SJSA1 (cell line): ENCODE results near the gene XCR1. TPM values are rescaled to one million over a fixed set of nuclear protein-coding genes. Genes with fewer than 3 reads are reported as not detected.

Source experiments
- DNase-seq, 2 experiments: peaks; one replicate each; pipeline ENCODE4 v3.0.0-alpha.2; 2015 to 2020; ENCODE audit warnings: low spot score in 2 of 2, low read depth in 1 of 2
- H3K27ac ChIP-seq: fragments of 250-450 bp; sonication (Bioruptor Pico); 2 replicates; pipeline ENCODE4 v1.5.1; 2020; ENCODE audit warnings: mild to moderate bottlenecking, moderate library complexity
- H3K27me3 ChIP-seq: fragments of 250-450 bp; sonication (Bioruptor Pico); replicated peaks from 2 replicates; pipeline ENCODE4 v1.5.1; 2020; ENCODE audit warnings: mild to moderate bottlenecking, moderate library complexity
- H3K36me3 ChIP-seq: fragments of 250-450 bp; sonication (Bioruptor Pico); 2 replicates; pipeline ENCODE4 v1.5.1; 2020; ENCODE audit warnings: mild to moderate bottlenecking
- H3K4me1 ChIP-seq: fragments of 250-450 bp; sonication (Bioruptor Pico); replicated peaks from 2 replicates; pipeline ENCODE4 v1.6.1; 2021; ENCODE audit warnings: mild to moderate bottlenecking
- H3K4me3 ChIP-seq: fragments of 250-450 bp; sonication (Bioruptor Pico); 2 replicates; pipeline ENCODE4 v1.5.1; 2020; ENCODE audit warnings: mild to moderate bottlenecking
- H3K9me3 ChIP-seq: fragments of 250-450 bp; sonication (Bioruptor Pico); replicated peaks from 2 replicates; pipeline ENCODE4 v1.5.1; 2020; ENCODE audit warnings: mild to moderate bottlenecking
- total RNA-seq: library from RNA; depleted of rRNA; stranded (reverse); fragments of >200 nt; shearing (Covaris generic); gene quantifications from 2 replicates; pipeline ENCODE4 v1.2.3, GENCODE V29; 2014; rRNA removed

The XCR1 gene
- total RNA-seq, result not detected in 2 replicates

- DNase-seq, result no peak
- Histone ChIP-seq H3K4me3 (no peak within 1 kb of the TSS), H3K4me1 (no peaks in the 10 kb centered on the region), H3K9me3 (0 out of 2 replicates have a peak, but pooled peaks cover 3% of the 10 kb centered on the region), H3K27me3 (no peaks in the 10 kb centered on the region), H3K36me3 (no peaks in the 10 kb centered on the region), H3K27ac (no peak within 1 kb of the TSS)
These were observed at the start of gene XCR1 for GRCh38 chr3:46027021-46027705. Gene XCR1, minus strand, starts transcription at chr3:46027483. Its CDS starts 5,536 bp downstream, at chr3:46021947.

DNA sequence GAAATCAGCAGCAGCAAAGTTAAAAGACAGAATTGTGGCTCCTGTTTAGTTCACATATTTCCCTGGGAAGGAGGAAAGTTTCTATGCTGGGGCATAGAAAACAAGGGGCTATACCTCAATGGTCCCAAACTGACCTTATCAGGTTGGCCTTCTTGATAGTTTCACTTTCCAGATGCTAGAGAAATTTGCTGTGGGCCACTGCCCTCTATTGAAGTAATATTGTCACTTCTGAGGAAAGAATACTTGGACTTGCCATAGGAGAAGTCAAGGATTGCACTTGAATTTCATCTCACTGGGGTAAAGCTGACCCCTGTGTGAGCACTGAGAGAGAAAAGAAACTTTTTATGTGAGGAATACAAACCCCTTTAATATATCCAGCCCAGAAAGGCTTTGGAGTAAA, 49.3 kb upstream of the XCR1 start:
- Histone ChIP-seq H3K27ac (no peak overlapping the region), H3K4me1 (no peaks in the 10 kb centered on the region), H3K9me3 (no peaks in the 10 kb centered on the region), H3K27me3 (no peaks in the 10 kb centered on the region), H3K4me3 (no peak overlapping the region), H3K36me3 (no peaks in the 10 kb centered on the region)
- no peak for DNase-seq

DNA sequence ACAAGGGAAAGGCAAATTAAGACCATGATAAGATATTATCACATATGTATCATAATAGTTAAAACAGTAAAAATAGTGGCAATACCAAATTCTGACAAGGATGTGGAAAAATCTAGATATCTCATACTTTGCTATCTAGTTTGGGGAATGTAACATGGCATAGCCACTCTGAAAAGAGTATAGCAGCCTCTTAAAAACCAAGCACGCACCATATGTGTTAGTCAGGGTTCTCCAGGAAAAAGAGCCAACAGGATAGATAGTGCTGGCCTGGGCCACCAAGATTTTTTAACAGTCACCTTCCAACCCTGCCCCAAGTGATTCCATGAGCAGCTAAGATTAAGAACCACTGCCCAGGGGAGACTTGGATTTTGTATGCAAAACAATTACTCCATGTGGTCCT, 48.5 kb upstream of the XCR1 start:
- Histone ChIP-seq H3K36me3 (no peaks in the 10 kb centered on the region), H3K9me3 (no peaks in the 10 kb centered on the region), H3K27ac (no peak overlapping the region), H3K27me3 (no peaks in the 10 kb centered on the region), H3K4me1 (no peaks in the 10 kb centered on the region), H3K4me3 (no peak overlapping the region)
- DNase-seq, result no peak

DNA sequence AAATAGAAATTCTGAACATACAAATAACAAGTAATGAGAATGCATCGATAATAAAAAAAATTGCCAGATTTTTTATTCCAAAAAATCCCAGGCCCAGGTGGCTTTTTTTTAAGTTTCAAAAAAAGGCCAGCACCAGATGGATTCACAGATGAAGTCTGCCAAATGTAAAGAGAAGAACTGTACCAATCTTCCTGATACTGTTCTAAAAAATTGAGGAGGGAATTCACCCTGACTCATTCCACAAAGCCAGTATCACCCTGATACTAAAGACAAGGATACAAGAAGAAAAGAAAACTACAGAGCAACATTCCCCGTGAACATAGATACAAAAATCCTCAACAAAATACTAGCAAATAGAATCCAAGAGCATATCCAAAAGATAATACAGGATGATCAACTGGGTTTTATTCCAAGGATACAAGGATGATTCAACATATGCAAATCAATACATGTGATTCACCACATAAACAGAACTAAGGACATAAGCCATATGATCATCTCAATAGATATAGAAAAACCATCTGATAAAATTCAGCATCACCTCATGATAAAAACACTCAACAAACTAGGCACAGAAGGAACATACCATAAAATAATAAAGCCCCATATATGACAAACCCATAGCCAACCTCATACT, 44.1 kb upstream of the XCR1 start:
- H3K27me3 ChIP-seq, result peaks cover 5% of the 10 kb centered on the region; the same call in 1 of the 2 replicates
- no peak for DNase-seq
- no peaks in the 10 kb centered on the region for H3K36me3 ChIP-seq
- no peak overlapping the region for H3K4me3 ChIP-seq
- no peaks in the 10 kb centered on the region for H3K9me3 ChIP-seq
- H3K27ac ChIP-seq, result no peak overlapping the region
- H3K4me1 ChIP-seq, result no peaks in the 10 kb centered on the region

DNA sequence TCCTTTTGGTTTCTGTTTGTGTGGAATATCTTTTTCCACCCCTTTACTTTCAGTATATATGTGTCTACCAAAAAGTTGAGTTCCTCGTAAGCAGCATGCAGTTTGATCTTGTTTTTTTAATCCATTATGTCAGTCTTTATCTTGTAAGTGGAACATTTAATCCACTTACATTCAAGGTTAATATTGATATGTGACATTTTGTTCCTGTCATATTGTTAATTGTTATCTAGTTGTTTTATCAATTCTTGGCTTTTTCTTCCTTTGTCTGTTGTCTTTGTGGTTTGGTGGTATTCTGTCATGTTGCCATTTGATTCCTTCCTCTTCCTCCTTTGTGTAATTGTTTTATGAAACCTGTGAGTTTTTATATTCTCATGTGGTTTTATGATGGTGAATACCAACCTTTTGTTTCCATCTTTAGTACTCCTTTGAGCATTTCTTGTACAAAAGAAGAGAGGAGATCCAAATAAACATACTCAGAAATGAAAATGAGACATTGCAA, 43.4 kb upstream of the XCR1 start:
- peaks cover 7% of the 10 kb centered on the region; the same call in 1 of the 2 replicates for H3K27me3 ChIP-seq
- no peaks in the 10 kb centered on the region for H3K36me3 ChIP-seq
- H3K4me1 ChIP-seq, result no peaks in the 10 kb centered on the region
- H3K4me3 ChIP-seq, result no peak overlapping the region
- no peaks in the 10 kb centered on the region for H3K9me3 ChIP-seq
- H3K27ac ChIP-seq, result no peak overlapping the region
- DNase-seq, result no peak

GRCh38 chr3:46068501-46068900, 41.2 kb upstream of the XCR1 start:
- Histone ChIP-seq H3K36me3 (no peaks in the 10 kb centered on the region), H3K27ac (no peak overlapping the region), H3K9me3 (no peaks in the 10 kb centered on the region), H3K4me3 (no peak overlapping the region), H3K4me1 (no peaks in the 10 kb centered on the region), H3K27me3 (peaks cover 7% of the 10 kb centered on the region; the same call in 1 of the 2 replicates)
- no peak for DNase-seq

GRCh38 chr3:46067401-46067800, 40.1 kb upstream of the XCR1 start:
- Histone ChIP-seq H3K9me3 (no peaks in the 10 kb centered on the region), H3K27ac (no peak overlapping the region), H3K4me3 (no peak overlapping the region), H3K4me1 (no peaks in the 10 kb centered on the region), H3K27me3 (peaks cover 7% of the 10 kb centered on the region; the same call in 1 of the 2 replicates), H3K36me3 (no peaks in the 10 kb centered on the region)
- no peak for DNase-seq

DNA sequence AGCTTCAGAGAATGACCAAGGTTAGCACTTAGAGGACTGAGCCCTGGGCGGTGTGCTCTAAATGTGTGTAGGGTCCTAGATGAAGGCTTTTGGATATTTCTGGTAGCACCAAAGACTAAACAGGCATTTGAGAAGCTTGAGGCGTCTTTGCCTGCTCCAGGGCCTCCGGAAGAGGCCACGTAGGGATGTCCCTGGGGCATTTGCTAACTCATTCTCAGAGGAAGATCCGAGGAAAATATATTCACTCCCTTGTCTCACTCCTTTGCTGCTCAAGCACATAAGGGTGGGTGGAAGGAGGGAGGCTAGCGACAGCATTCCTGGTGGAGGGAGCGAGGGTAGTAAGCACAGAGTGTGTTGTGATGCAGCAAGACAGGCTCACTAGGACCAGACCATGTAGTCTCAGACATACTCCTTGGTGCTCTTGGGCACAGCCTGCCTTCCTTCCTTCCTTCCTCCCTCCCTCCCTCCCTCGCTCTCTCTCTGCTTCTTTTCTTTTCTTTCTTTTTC, 38.5 kb upstream of the XCR1 start:
- no peaks in the 10 kb centered on the region for H3K36me3 ChIP-seq
- H3K4me1 ChIP-seq, result no peaks in the 10 kb centered on the region
- no peak overlapping the region for H3K4me3 ChIP-seq
- no peak overlapping the region for H3K27ac ChIP-seq
- no peaks in the 10 kb centered on the region for H3K9me3 ChIP-seq
- DNase-seq, result no peak
- H3K27me3 ChIP-seq, result peaks cover 7% of the 10 kb centered on the region; the same call in 1 of the 2 replicates

- Histone ChIP-seq H3K27ac (no peak overlapping the region), H3K4me3 (no peak overlapping the region), H3K27me3 (peaks cover 7% of the 10 kb centered on the region; the same call in 1 of the 2 replicates), H3K9me3 (no peaks in the 10 kb centered on the region), H3K36me3 (no peaks in the 10 kb centered on the region), H3K4me1 (no peaks in the 10 kb centered on the region)
- no peak for DNase-seq
These were observed 38.0 kb upstream of the XCR1 start for GRCh38 chr3:46065294-46065705.

GRCh38 chr3:46062679-46063078, 35.4 kb upstream of the XCR1 start:
- H3K4me1 ChIP-seq, result no peaks in the 10 kb centered on the region
- DNase-seq, result no peak
- no peak overlapping the region for H3K4me3 ChIP-seq
- no peak overlapping the region for H3K27ac ChIP-seq
- no peaks in the 10 kb centered on the region for H3K36me3 ChIP-seq
- no peaks in the 10 kb centered on the region for H3K9me3 ChIP-seq
- 0 out of 2 replicates have a peak, but pooled peaks cover 2% of the 10 kb centered on the region for H3K27me3 ChIP-seq

DNA sequence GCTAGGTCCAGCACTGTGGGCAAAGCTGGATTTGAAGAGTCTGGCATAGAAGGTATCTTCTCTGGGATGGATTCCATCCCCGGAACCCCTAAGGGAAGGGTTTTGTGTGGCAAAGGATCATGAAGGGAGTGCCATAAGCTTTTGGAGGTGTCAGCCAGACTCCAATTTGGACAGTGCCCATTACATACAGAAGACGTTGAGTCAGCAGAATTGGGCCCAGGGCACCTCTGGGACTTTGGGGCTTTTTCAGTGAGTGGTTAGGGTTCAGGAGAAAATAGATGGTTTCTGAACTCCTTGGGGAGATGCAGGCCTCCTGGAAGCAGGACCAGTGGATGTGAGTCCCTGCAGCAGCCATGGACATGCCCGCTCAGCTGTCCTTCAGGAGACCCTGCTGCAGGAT, 34.6 kb upstream of the XCR1 start:
- no peak for DNase-seq
- H3K4me1 ChIP-seq, result no peaks in the 10 kb centered on the region
- no peaks in the 10 kb centered on the region for H3K9me3 ChIP-seq
- H3K27ac ChIP-seq, result no peak overlapping the region
- H3K27me3 ChIP-seq, result peaks cover 4% of the 10 kb centered on the region; the same call in 1 of the 2 replicates
- no peaks in the 10 kb centered on the region for H3K36me3 ChIP-seq
- H3K4me3 ChIP-seq, result no peak overlapping the region

DNA sequence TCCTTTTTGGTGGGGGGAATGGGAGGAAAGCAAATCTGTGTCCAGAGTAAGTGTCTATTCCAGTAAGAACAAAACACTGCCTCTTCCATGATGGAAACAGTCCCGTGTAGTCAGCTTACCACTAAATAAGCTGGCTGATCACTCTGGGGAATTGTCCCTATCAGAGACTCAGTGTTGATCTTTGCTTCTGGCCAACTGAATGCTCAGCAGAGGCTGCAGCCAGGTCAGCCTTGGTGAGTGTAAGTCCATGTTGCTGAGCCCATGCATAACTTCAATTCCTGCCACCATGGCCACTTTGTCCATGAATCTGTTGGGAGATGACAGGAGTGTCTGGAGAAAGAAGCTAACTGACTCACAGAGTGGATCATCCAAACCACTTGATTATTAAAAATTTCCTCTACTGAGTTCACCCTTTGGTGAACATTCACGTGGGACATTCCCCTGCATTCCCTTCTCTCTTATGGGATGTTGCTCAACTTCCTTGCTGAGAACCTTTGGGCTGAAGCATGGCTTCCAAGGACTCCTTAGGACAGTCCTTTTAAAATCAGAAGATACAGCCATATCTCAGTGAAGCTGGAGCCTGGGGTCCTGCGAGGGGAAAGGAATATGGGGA, 33.9 kb upstream of the XCR1 start:
- no peak for DNase-seq
- Histone ChIP-seq H3K27me3 (peaks cover 5% of the 10 kb centered on the region; the same call in 1 of the 2 replicates), H3K4me3 (no peak overlapping the region), H3K9me3 (no peaks in the 10 kb centered on the region), H3K27ac (no peak overlapping the region), H3K36me3 (no peaks in the 10 kb centered on the region), H3K4me1 (no peaks in the 10 kb centered on the region)

GRCh38 chr3:46060551-46060950, 33.3 kb upstream of the XCR1 start:
- H3K9me3 ChIP-seq, result no peaks in the 10 kb centered on the region
- H3K27me3 ChIP-seq, result peaks cover 3% of the 10 kb centered on the region; the same call in 1 of the 2 replicates
- H3K36me3 ChIP-seq, result no peaks in the 10 kb centered on the region
- no peaks in the 10 kb centered on the region for H3K4me1 ChIP-seq
- no peak overlapping the region for H3K4me3 ChIP-seq
- DNase-seq, result no peak
- H3K27ac ChIP-seq, result no peak overlapping the region

DNA sequence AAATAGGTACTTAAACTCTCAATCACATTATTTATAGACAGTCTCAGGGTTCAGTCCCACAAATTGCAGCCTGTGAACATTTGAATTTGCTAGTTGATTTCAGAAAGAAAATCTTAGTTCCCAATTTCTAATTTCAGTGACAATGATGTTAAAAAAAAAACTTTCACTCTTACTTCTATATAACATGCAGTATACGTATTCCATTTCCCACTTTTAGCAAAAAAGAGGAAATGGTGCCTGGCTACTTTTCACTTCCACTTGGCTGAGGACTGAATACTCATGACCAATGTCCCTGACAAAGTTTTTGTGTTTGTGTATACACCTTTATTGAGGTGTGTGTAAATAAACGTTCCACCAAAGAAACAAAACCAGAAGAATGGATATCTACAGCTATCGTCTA, 32.1 kb upstream of the XCR1 start:
- H3K27ac ChIP-seq, result no peak overlapping the region
- H3K9me3 ChIP-seq, result no peaks in the 10 kb centered on the region
- no peak overlapping the region for H3K4me3 ChIP-seq
- no peaks in the 10 kb centered on the region for H3K4me1 ChIP-seq
- H3K36me3 ChIP-seq, result no peaks in the 10 kb centered on the region
- H3K27me3 ChIP-seq, result peaks cover 3% of the 10 kb centered on the region; the same call in 1 of the 2 replicates
- no peak for DNase-seq
